Urinary bladder (tissue), 4 donors: ENCODE data around the gene SDHAF2. TPM values are rescaled to one million over a fixed set of nuclear protein-coding genes. Genes with fewer than 3 reads are reported as not detected.
"Not testable (repeated sequence)": the region's sequence is repeated elsewhere in the genome, so short reads cannot be mapped to it uniquely, and the experiment has no call there.

Source experiments
- DNase-seq: peaks from one replicate; pipeline ENCODE4 v3.0.0-alpha.2; 2015; ENCODE audit errors: extremely low spot score
- H3K27ac ChIP-seq: one replicate; pipeline ENCODE4 v1.5.1; 2013; ENCODE audit warnings: low read depth, mild to moderate bottlenecking, moderate library complexity
- H3K36me3 ChIP-seq: one replicate; pipeline ENCODE4 v1.6.1; 2013; ENCODE audit warnings: mild to moderate bottlenecking, moderate library complexity; ENCODE audit not compliant: insufficient read depth
- H3K4me1 ChIP-seq: one replicate; pipeline ENCODE4 v1.6.1; 2013; ENCODE audit warnings: mild to moderate bottlenecking, moderate library complexity; ENCODE audit not compliant: insufficient read depth
- H3K4me3 ChIP-seq: one replicate; pipeline ENCODE4 v1.5.1; 2013; ENCODE audit warnings: low read depth, low read length
- WGBS: extraction: QIAGEN DNeasy Blood & Tissue Kit; methylation state at CpG from one replicate; pipeline ENCODE4 v1.1.7; 2013; 5-methylcytosine and 5-hydroxymethylcytosine counted together
- polyA plus RNA-seq: library from polyadenylated mRNA; stranded (reverse); fragments of 200-250 nt; gene quantifications from one replicate; pipeline ENCODE4 v1.2.3, GENCODE V29; 2013
- total RNA-seq: library from RNA; depleted of rRNA; stranded (reverse); fragments of >200 nt; gene quantifications from one replicate; pipeline ENCODE4 v1.2.3, GENCODE V29; 2014
- donor health status: healthy with polysubstance abuse.
- donor health status: healthy.

The SDHAF2 gene
- total and polyA plus RNA-seq, 2 donors, result 36.6 to 40.7 TPM

DNA sequence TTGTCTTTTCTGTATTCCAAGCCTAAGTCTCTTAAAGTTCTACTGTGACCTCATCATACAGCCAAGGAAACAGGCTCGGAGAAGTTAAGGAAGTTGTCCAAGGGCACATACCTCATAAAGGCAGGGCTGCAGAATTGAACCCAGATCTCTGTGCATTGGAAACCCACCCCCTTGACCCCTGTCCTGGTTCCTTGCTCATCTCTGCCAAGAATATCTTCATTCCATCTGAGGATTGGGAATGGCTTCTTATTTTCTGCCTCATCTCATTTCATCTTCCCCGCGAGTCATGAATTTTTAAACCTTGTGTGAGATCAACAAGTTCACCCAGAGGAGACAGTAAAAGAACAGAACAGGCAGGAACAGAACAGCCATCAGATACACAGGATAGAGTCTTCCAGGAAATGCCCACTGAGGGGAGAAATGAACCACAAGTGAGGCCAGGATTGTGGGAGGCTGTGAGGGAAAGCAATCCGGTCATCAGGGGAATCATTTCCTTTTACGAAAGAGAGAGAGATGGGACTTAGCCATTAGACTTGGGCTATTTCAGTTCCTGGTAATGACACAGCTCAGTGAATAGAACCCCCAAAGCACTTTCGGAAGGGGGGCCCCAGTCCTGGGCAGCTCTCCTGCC is 44.2 kb downstream of the SDHAF2 start:
- Histone ChIP-seq H3K4me3 (no peak overlapping the region), H3K27ac (no peak overlapping the region), H3K4me1 (no peaks in the 10 kb centered on the region), H3K36me3 (no peaks in the 10 kb centered on the region)
- DNase-seq, result no peak
- WGBS, result 83% methylated on average over 6 of the region's 6 CpGs

DNA sequence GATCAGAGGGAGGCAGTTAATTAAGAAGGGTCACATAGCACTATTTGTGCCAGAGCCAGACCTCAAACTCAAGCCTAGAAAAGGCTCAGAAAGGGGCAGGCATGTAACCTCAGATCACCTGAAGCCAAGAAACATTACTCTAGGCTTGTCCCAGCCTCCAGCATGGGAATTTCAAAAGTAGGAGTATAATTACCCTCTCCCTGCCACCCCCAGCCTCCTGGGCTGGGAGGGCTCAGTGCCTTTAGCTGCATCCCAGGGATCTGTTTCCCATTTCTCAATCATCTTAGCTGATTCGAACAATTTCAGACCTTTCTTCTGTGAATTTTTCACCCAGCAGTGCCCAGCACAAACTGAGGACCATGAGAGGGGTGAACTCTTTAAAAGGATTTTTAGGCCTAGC is 45.5 kb downstream of the SDHAF2 start:
- H3K4me3 ChIP-seq, result no peak overlapping the region
- no peak for DNase-seq
- no peak overlapping the region for H3K27ac ChIP-seq
- H3K4me1 ChIP-seq, result no peaks in the 10 kb centered on the region
- no peaks in the 10 kb centered on the region for H3K36me3 ChIP-seq
- 97% methylated on average over 1 of the region's 1 CpG for WGBS

DNA sequence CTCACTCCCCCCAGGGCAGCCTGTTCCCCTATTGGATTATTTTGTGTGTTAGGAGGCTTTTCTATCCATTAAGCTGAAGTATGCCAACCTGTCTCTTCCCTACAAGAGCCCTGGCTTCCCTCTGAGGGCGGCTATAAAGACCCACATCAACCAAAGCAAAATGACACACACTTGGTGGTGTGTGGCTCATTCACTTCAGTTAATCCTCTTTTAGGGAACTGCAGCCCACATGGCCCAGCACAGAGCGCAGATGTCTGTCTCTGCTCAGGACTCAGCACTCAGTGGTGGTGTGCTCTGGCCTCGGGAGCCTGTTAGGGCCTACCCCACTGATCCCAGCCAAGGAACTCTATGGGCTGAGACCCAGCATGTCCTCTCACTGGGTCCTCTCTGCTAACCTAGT is 46.4 kb downstream of the SDHAF2 start:
- Histone ChIP-seq H3K36me3 (no peaks in the 10 kb centered on the region), H3K4me3 (no peak overlapping the region), H3K4me1 (no peaks in the 10 kb centered on the region), H3K27ac (no peak overlapping the region)
- DNase-seq, result no peak
- WGBS, result 92% methylated on average over 3 of the region's 3 CpGs

DNA sequence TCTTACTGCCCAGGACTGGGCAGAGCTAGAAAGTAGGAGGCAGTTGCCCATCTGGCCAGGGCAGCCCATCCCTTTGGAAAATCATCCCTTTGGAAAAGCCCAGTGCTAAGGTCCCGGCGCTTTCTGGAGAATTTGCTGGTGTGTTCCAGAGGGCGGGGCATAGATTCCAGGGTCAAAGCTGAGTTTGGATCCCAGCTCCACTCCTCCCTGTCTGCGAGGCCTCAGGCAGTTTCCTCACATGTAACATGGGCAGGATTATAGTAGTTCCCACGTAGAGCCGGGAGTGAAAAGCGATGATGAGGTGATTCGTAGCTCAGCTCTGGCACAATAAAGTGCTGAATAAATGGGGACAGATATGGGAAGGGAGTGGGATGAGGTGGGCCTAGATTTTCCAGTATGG is 47.2 kb downstream of the SDHAF2 start:
- no peak for DNase-seq
- Histone ChIP-seq H3K4me3 (no peak overlapping the region), H3K27ac (no peak overlapping the region), H3K36me3 (no peaks in the 10 kb centered on the region), H3K4me1 (no peaks in the 10 kb centered on the region)
- WGBS, result 46% methylated on average over 8 of the region's 8 CpGs

DNA sequence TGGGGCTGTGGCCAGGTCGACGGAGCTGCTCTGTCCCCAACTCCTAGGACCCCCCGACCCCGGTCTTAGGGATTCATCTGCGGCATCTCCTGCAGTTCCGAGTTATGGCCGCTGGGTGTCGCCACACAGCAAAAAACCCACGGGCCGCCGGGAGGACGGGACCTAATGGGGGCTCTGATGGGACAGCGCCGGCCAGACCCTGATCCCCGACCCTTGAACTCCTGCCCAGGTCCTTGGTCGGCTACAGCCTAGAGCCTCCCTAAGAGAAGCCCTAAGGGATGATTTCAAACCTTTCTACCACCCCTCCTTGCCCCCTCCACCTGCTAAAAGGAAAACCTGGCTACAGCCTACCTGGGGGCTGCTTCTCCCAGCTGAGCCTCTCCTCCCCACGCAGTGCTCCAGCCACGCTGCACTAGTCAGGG is 47.8 kb downstream of the SDHAF2 start:
- DNase-seq, result no peak
- H3K4me1 ChIP-seq, result no peaks in the 10 kb centered on the region
- H3K27ac ChIP-seq, result no peak overlapping the region
- WGBS, result 3% methylated on average over 18 of the region's 18 CpGs
- H3K4me3 ChIP-seq, result no peak overlapping the region
- H3K36me3 ChIP-seq, result no peaks in the 10 kb centered on the region

DNA sequence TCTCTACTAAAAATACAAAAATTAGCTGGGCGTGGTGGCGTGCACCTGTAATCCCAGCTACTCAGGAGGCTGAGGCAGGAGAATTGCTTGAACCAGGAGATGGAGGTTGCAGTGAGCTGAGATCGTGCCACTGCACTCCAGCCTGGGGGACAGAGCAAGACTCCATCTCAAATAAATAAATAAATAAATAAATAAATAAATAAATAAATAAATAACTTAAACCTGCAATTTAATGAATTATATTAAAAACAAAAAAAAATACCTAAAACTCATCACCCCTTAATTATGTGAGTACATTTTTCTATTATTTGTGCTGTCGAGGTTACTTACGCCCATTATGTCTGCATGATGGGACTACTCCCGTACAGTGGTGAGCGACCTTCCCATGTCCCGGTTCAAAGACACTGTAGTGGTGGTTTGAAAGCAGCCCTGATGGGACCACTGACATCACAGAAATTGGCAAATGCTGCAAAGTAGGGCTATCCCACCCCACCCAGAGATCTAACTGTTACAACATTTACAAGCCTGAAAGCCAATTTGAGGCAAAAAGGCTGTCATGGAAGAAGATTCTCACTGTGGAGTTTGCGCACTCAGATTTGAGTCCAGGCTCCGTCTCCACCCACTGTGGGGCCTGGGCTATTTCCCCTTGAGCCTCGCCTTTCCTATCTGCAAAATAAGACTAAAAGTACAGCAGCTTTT is 49.6 kb downstream of the SDHAF2 start:
- not testable (repeated sequence) for H3K27ac ChIP-seq, H3K4me1 ChIP-seq, H3K4me3 ChIP-seq, DNase-seq, H3K36me3 ChIP-seq
- 82% methylated on average over 11 of the region's 11 CpGs for whole genome bisulfite sequencing

DNA sequence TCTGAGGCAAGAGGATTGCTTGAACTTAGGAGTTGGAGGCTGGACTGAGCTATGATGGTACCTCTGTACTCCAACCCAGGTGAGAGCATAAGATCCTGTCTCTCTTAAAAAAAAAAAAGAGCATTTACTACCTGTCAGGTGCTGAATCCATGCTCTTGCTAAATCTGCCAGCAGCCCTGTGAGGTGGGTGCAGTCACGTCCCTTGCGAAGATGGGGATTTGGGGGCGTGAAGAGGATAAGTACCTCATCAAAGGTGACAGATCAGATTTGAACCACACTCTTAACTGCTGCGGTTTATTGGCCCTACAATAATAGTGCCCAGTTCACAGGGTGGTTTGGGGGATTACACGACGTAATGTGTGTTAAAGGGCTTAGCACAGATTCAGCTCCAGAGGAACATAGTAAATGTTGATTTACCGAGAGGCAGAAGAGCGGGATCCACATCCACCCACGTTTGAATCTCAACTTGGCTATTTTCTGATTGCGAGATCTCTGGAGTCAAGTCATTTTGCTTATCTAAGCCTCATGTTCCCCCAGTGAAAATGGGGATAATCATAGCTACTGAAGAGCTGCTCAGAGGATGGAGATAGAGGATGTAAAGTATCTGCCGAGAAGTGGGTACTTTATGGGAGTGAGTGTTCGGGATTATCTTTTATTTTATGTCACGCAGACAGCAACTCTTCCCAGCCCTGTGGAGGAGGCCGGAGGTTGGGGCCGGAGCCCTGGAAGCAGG is 50.5 kb downstream of the SDHAF2 start:
- WGBS, result 66% methylated on average over 15 of the region's 15 CpGs
- no peak for DNase-seq
- Histone ChIP-seq H3K4me1 (no peaks in the 10 kb centered on the region), H3K36me3 (no peaks in the 10 kb centered on the region), H3K4me3 (no peak overlapping the region), H3K27ac (no peak overlapping the region)

DNA sequence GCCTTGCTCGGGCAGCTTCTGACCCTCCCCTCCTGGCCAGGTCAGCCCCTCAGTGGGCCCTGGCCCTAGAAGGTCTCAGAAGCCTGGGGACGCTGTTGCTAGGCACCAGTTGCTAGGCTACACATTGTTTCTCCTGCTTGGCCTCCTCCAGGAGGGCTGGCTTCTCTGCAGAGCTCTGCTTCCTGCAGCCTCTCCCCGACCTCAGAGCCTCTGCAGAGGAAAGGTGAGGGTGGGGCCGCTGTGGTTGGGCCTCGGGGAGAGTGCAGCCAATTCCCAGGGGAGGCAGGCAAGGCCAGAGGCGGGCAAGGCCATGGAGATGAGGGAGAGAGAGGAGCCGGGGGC is 51.0 kb downstream of the SDHAF2 start:
- Histone ChIP-seq H3K4me3 (no peak overlapping the region), H3K36me3 (no peaks in the 10 kb centered on the region), H3K4me1 (no peaks in the 10 kb centered on the region), H3K27ac (no peak overlapping the region)
- WGBS, result 21% methylated on average over 7 of the region's 7 CpGs
- no peak for DNase-seq

DNA sequence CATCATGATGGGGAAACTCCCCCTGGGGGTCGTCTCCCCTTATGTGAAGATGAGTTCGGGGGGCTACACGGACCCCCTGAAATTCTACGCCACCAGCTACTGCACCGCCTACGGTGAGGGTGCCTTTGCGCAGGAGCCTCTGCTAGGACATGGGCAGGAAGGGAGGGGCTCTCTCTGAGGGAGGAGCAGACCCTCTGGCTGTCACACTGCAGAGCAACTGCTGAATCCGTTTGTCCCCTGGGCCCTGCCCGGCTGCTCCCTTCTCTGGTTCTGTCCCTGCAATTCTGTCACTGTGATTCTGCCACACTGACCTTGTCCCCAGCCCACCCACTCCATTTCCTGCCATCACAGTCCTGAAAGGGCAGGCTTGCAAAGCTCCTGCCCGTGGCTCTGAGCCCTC is 51.9 kb downstream of the SDHAF2 start:
- Histone ChIP-seq H3K27ac (no peak overlapping the region), H3K36me3 (no peaks in the 10 kb centered on the region), H3K4me1 (no peaks in the 10 kb centered on the region), H3K4me3 (no peak overlapping the region)
- DNase-seq, result no peak
- WGBS, result 66% methylated on average over 10 of the region's 10 CpGs

DNA sequence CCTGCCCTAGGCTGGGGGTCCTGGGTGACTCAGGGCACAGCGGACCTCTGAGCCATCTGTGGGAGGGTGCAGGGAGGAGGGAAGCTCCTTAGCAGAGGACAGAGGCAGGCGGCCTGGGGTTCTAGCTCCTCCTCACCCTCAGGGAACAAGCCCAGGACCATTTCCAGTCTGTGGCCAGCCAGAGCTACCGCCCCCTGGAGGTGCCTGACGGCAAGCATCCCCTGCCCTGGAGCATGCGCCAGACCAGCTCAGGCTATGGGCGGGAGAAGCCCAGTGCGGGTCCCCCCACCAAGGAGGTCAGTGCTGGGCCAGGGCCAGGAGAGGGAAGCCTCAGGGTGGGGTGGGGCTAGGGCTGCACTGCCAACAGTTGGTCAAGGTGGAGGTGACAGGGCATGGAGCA is 52.6 kb downstream of the SDHAF2 start:
- Histone ChIP-seq H3K27ac (no peak overlapping the region), H3K4me1 (no peaks in the 10 kb centered on the region), H3K36me3 (no peaks in the 10 kb centered on the region), H3K4me3 (no peak overlapping the region)
- 40% methylated on average over 7 of the region's 7 CpGs for WGBS
- DNase-seq, result no peak

DNA sequence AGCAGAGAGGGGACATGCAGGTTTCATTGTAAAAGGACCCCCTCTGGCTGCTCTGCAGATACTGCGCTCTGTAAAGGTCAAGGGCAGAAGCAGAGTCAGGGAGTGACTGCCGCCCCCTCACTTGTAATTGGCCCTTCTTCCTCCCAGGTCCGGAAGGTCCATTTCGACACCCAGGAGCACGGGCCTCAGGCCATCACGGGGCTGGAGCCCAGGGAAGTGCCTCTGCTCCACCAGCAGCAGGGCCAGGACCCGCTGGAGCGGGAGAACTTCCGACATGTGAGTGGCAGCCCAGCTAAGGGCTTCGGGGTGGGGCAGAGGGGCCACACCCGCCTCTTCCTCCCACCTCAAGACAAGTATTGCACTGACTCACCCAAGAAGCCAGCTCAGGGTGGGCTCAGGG is 54.6 kb downstream of the SDHAF2 start:
- no peak for DNase-seq
- H3K4me1 ChIP-seq, result no peaks in the 10 kb centered on the region
- H3K27ac ChIP-seq, result no peak overlapping the region
- 85% methylated on average over 11 of the region's 11 CpGs for WGBS
- H3K36me3 ChIP-seq, result no peaks in the 10 kb centered on the region
- H3K4me3 ChIP-seq, result no peak overlapping the region

DNA sequence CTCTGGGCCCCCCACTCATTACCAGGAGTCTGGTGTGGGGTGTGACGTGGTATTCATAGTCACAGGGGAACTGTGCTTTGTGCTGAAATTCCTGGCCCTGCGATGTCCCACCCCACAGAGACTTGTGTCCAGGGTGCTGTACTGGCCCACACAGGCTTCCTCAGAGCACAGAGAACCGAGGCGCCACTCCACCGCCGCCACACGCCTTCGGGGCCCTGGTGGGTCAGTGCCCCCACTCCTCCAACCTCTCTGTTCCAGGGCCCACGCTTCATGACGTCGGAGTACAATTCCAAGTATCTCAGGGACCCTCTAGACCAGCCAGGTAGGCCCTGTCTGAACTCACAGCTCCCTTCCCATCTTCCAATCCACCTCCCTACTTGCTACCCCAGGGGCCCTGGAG is 55.2 kb downstream of the SDHAF2 start:
- Histone ChIP-seq H3K4me3 (no peak overlapping the region), H3K27ac (no peak overlapping the region), H3K36me3 (no peaks in the 10 kb centered on the region), H3K4me1 (no peaks in the 10 kb centered on the region)
- 94% methylated on average over 11 of the region's 11 CpGs for WGBS
- DNase-seq, result no peak

DNA sequence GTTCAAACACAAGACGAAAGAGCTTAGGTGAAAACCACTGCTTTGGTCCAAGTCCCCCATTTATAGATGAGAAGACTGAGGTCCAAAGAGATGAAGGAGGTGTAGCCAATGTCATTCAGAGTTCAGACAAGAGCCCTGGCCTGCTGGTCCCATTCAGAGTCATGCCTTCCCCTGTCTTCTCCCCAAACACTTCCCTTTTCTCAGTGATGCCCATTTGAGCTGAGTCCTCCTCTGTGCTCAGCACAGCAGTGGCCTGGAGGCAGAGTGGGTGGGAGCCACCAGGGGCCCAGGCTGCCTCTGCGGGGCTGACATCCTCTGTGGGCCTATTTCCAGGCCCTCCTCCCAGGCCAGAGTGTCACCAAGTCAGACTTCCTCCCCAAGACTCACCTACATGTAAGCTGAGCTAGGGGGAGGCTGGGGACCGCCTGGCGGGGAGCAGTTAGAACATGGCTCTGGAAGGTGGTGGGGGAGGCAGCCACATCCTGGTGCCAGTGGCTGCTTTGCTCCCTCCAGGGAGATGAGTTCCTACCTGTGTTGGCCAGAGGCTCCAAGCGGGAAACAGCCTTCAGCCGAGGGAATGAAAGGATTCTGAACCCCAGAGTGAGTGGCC is 56.2 kb downstream of the SDHAF2 start:
- H3K4me1 ChIP-seq, result no peaks in the 10 kb centered on the region
- 93% methylated on average over 6 of the region's 6 CpGs for WGBS
- H3K36me3 ChIP-seq, result no peaks in the 10 kb centered on the region
- DNase-seq, result no peak
- no peak overlapping the region for H3K27ac ChIP-seq
- H3K4me3 ChIP-seq, result no peak overlapping the region

DNA sequence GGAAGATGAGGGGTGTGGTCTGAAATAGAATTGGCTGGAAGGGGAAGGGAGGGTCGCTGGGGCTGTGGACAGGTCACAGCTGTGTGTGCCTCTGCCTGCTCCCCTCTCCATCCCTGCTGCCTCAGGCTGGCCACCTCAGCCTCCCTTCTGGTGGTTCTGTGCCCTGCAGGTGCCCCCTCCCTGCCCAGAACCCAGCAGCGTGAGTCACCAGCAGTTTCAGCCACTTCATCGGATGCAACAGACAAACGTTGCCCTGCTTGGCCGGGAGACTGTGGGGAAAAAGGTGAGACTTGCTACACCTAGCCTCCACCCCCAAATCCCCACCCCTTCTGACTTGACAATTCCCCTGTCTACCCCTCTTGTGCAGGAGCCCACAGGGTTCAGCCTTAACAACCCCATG is 56.9 kb downstream of the SDHAF2 start:
- DNase-seq, result no peak
- 88% methylated on average over 5 of the region's 5 CpGs for WGBS
- H3K4me1 ChIP-seq, result no peaks in the 10 kb centered on the region

More for the DNA sequence above, 56.9 kb downstream of the SDHAF2 start:
- Histone ChIP-seq H3K4me3 (no peak overlapping the region), H3K36me3 (no peaks in the 10 kb centered on the region), H3K27ac (no peak overlapping the region)
